ENCODE data around the gene NUP214.

DNA sequence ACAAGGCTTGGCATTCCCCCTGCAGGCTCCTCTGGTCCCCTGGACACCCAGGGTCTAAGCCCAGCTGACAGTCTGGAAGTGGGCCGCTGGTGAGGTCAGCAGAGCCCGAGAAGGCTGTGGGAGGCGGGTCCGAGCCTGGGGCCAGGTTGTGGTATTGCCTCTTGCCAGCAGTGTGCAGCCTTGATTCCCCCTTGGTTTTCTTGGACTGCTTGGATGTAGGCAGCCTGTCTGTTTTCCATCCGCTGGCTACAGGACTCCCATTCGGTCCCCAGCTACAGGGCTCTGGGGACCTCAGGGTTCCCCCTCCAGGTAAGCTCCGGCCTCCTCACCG, 27.5 kb upstream of the NUP214 start:
- TF ChIP-seq FOSL1 (IDR thresholded peaks at IDR 0.05; ENCODE audit: insufficient read depth, low read depth, low read length) (no peak), EP300 (IDR thresholded peaks at IDR 0.05; ENCODE audit: borderline replicate concordance in 1 of 2, low read depth in 2 of 2, low read length in 2 of 2) (no peak), CBX8 (IDR thresholded peaks at IDR 0.05; ENCODE audit: borderline replicate concordance, low read depth, low read length) (no peak), CEBPB (IDR thresholded peaks at IDR 0.05; ENCODE audit: low read depth, low read length) (no peak), CREB1 (IDR thresholded peaks at IDR 0.05) (no peak), RAD21 (IDR thresholded peaks at IDR 0.05 in 1 of 2, conservative IDR thresholded peaks at IDR 0.05 in 1 of 2; ENCODE audit: low read depth in 2 of 2, low read length in 2 of 2) (no peak), SP2 (IDR thresholded peaks at IDR 0.05; ENCODE audit: low read length) (no peak), YY1 (IDR thresholded peaks at IDR 0.05; ENCODE audit: low read depth, low read length) (no peak), SIN3A (conservative IDR thresholded peaks at IDR 0.05 in 1 of 2, IDR thresholded peaks at IDR 0.05 in 1 of 2; ENCODE audit: low read depth in 1 of 2, low read length in 2 of 2) (no peak)
- TF ChIP-seq, protein P1, sequence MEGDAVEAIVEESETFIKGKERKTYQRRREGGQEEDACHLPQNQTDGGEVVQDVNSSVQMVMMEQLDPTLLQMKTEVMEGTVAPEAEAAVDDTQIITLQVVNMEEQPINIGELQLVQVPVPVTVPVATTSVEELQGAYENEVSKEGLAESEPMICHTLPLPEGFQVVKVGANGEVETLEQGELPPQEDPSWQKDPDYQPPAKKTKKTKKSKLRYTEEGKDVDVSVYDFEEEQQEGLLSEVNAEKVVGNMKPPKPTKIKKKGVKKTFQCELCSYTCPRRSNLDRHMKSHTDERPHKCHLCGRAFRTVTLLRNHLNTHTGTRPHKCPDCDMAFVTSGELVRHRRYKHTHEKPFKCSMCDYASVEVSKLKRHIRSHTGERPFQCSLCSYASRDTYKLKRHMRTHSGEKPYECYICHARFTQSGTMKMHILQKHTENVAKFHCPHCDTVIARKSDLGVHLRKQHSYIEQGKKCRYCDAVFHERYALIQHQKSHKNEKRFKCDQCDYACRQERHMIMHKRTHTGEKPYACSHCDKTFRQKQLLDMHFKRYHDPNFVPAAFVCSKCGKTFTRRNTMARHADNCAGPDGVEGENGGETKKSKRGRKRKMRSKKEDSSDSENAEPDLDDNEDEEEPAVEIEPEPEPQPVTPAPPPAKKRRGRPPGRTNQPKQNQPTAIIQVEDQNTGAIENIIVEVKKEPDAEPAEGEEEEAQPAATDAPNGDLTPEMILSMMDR (IDR thresholded peaks at IDR 0.05; ENCODE audit: control extremely low read depth in 1 of 3, insufficient read depth in 1 of 3, low read depth in 1 of 3, low read length in 3 of 3), result no peak

All from H1 (cell line).